HCT116 (cell line): ENCODE results near the gene NECAB3. TPM values are rescaled to one million over a fixed set of nuclear protein-coding genes. Genes with fewer than 3 reads are reported as not detected.

ENCODE experiments used
- ATAC-seq: fragments of 200-7000 bp; cut with Tn5 transposase; 2 replicates; pipeline ENCODE4 v1.9.1; 2020; ENCODE audit warnings: mild to moderate bottlenecking, moderate library complexity
- BruUV-seq: library from RNA; stranded (reverse); fragments of 400-500 nt; replicated peaks from 2 replicates; lab custom pipeline; 2021; lab: Mats Ljungman, UMichigan
- CTCF ChIA-PET: fragments of 300-600 bp; sonication (Branson Sonifier 250); formaldehyde crosslinking; loops from one replicate; lab custom pipeline; 2021; ENCODE audit warnings: antibody characterized with exemption; lab: Charles Lee
- POLR2A ChIA-PET: fragments of 300-600, 350-600 bp; sonication (Branson Sonifier 250); formaldehyde crosslinking; loops from one replicate; lab custom pipeline; 2021; ENCODE audit warnings: antibody characterized with exemption; lab: Charles Lee
- RAD21 ChIA-PET, 2 experiments: fragments of 300-600 bp; sonication (Branson Sonifier 250); formaldehyde crosslinking; loops; one replicate each; lab custom pipeline; 2023; ENCODE audit warnings: low total read pairs in 2 of 2; ENCODE audit not compliant: uncharacterized antibody in 2 of 2, unreplicated experiment in 2 of 2, low non-redundant PET in 1 of 2; lab: Charles Lee
- DNase-seq: peaks from one replicate; pipeline ENCODE4 v3.0.0-alpha.2; 2010; ENCODE audit warnings: low read depth, low spot score
- H2AFZ ChIP-seq: fragments of 200-600 bp; shearing (Covaris generic), sonication (generic); 2 replicates; pipeline ENCODE4 v1.6.1; 2017; ENCODE audit warnings: low read depth, mixed run types, mixed read lengths, antibody characterized with exemption, low read length; ENCODE audit not compliant: poor library complexity, severe bottlenecking
- H3K27ac ChIP-seq: 2 replicates; pipeline ENCODE4 v1.5.1; 2012; ENCODE audit warnings: low read depth, low read length
- H3K27me3 ChIP-seq: fragments of 200-600 bp; sonication (generic); 2 replicates; pipeline ENCODE4 v1.6.1; 2016; ENCODE audit warnings: mixed run types, low read length, mixed read lengths; ENCODE audit not compliant: insufficient read depth
- H3K36me3 ChIP-seq, 2 experiments: fragments of 200-500 bp in 1 of 2; fragments of 200-600 bp in 1 of 2; sonication (Bioruptor generic) in 1 of 2; sonication (generic) in 1 of 2; 2 replicates each; pipeline versions ENCODE4 v1.5.1 to v1.6.1; 2014 to 2016; ENCODE audit warnings: low read length in 2 of 2, inconsistent platforms in 1 of 2, mixed read lengths in 1 of 2, mixed run types in 1 of 2; ENCODE audit not compliant: insufficient read depth in 2 of 2, control insufficient read depth in 1 of 2
- H3K4me1 ChIP-seq, 2 experiments: fragments of 200-600 bp in 1 of 2; sonication (generic) in 1 of 2; 2 replicates each; pipeline versions ENCODE4 v1.5.1 to v1.6.1; 2012 to 2017; ENCODE audit warnings: low read length in 2 of 2, inconsistent platforms in 1 of 2, mild to moderate bottlenecking in 1 of 2, mixed read lengths in 1 of 2, mixed run types in 1 of 2, moderate library complexity in 1 of 2; ENCODE audit not compliant: insufficient read depth in 2 of 2, control insufficient read depth in 1 of 2
- H3K4me2 ChIP-seq: fragments of 200-600 bp; sonication (generic); 2 replicates; pipeline ENCODE4 v1.6.1; 2017; ENCODE audit warnings: mixed run types, low read length, mixed read lengths
- H3K4me3 ChIP-seq, 2 experiments: fragments of 200-600 bp in 1 of 2; sonication (generic) in 1 of 2; replicated peaks in 1 of 2; 2 replicates each; pipeline ENCODE4 v1.5.1; 2011 to 2016; ENCODE audit warnings: low read length in 2 of 2, control low read depth in 1 of 2, low read depth in 1 of 2, mild to moderate bottlenecking in 1 of 2, mixed read lengths in 1 of 2, mixed run types in 1 of 2
- H3K79me2 ChIP-seq: fragments of 200-600 bp; sonication (generic); 2 replicates; pipeline ENCODE4 v1.6.1; 2017; ENCODE audit warnings: mild to moderate bottlenecking, mixed run types, low read length, moderate library complexity, mixed read lengths; ENCODE audit not compliant: insufficient read depth
- H3K9ac ChIP-seq: fragments of 200-600 bp; sonication (generic); 2 replicates; pipeline ENCODE4 v1.6.1; 2016; ENCODE audit warnings: low read length, mixed read lengths
- H3K9me2 ChIP-seq: fragments of 200-600 bp; sonication (generic), shearing (Covaris generic); 2 replicates; pipeline ENCODE4 v1.6.1; 2017; ENCODE audit warnings: mixed run types, mild to moderate bottlenecking, moderate library complexity; ENCODE audit not compliant: insufficient read depth
- H3K9me3 ChIP-seq, 2 experiments: fragments of 200-500 bp in 1 of 2; fragments of 200-600 bp in 1 of 2; sonication (Bioruptor generic) in 1 of 2; sonication (generic) in 1 of 2; 2 replicates each; pipeline ENCODE4 v1.6.1; 2014 to 2017; ENCODE audit warnings: low read length in 2 of 2, mixed read lengths in 2 of 2, inconsistent platforms in 1 of 2, low read depth in 1 of 2, mild to moderate bottlenecking in 1 of 2, mixed run types in 1 of 2, moderate library complexity in 1 of 2; ENCODE audit not compliant: control insufficient read depth in 1 of 2, insufficient read depth in 1 of 2
- H4K20me1 ChIP-seq: fragments of 200-600 bp; sonication (generic), shearing (Covaris generic); 2 replicates; pipeline ENCODE4 v1.6.1; 2017; ENCODE audit warnings: mixed run types, mild to moderate bottlenecking, moderate library complexity; ENCODE audit not compliant: insufficient read depth
- CBX3 ChIP-seq: IDR thresholded peaks from 2 replicates; pipeline ENCODE4 v1.6.1; 2012; ENCODE audit warnings: low read depth
- CTCF ChIP-seq, 3 experiments: fragments of 200-600 bp in 1 of 3; sonication (generic) in 1 of 3; IDR thresholded peaks in 2 of 3; conservative IDR thresholded peaks in 1 of 3; 2 replicates each; pipeline ENCODE4 v1.5.1; 2012 to 2017; ENCODE audit warnings: low read depth in 2 of 3, low read length in 2 of 3, antibody characterized with exemption in 1 of 3, borderline replicate concordance in 1 of 3, control low read depth in 1 of 3, mild to moderate bottlenecking in 1 of 3, mixed read lengths in 1 of 3, mixed run types in 1 of 3, moderate library complexity in 1 of 3; ENCODE audit not compliant: insufficient read depth in 1 of 3
- EGR1 ChIP-seq: IDR thresholded peaks from 2 replicates; pipeline ENCODE4 v1.6.1; 2012; ENCODE audit warnings: low read depth
- EZH2 ChIP-seq: fragments of 200-600 bp; sonication (generic); IDR thresholded peaks from 2 replicates; pipeline ENCODE4 v1.6.1; 2017; ENCODE audit warnings: antibody characterized with exemption, mixed run types
- EZH2phosphoT487 ChIP-seq: fragments of 200-600 bp; IDR thresholded peaks from 2 replicates; pipeline ENCODE4 v1.6.1; 2018; ENCODE audit warnings: antibody characterized with exemption, borderline replicate concordance
- FOSL1 ChIP-seq: IDR thresholded peaks from 2 replicates; pipeline ENCODE4 v1.6.1; 2012; ENCODE audit warnings: low read depth
- MAX ChIP-seq: IDR thresholded peaks from 2 replicates; pipeline ENCODE4 v1.6.1; 2012
- POLR2A ChIP-seq: IDR thresholded peaks from 2 replicates; pipeline ENCODE4 v1.7.0; 2011; ENCODE audit warnings: borderline replicate concordance; ENCODE audit not compliant: insufficient read depth, insufficient read length; ENCODE audit errors: extremely low read depth
- POLR2AphosphoS5 ChIP-seq: IDR thresholded peaks from 2 replicates; pipeline ENCODE4 v1.6.1; 2011; ENCODE audit warnings: mild to moderate bottlenecking, low read depth, low read length, moderate library complexity
- RAD21 ChIP-seq: IDR thresholded peaks from 2 replicates; pipeline ENCODE4 v1.6.1; 2012; ENCODE audit warnings: low read depth, mild to moderate bottlenecking
- SIN3A ChIP-seq: IDR thresholded peaks from 2 replicates; pipeline ENCODE4 v1.6.1; 2012; ENCODE audit warnings: low read depth
- YY1 ChIP-seq: IDR thresholded peaks from 2 replicates; pipeline ENCODE4 v1.6.1; 2011; ENCODE audit warnings: low read length, low read depth, moderate library complexity, mild to moderate bottlenecking; ENCODE audit not compliant: insufficient replicate concordance; ENCODE audit errors: extremely low read depth
- ZBTB33 ChIP-seq: IDR thresholded peaks from 2 replicates; pipeline ENCODE4 v1.6.1; 2011; ENCODE audit warnings: mild to moderate bottlenecking, low read length, moderate library complexity; ENCODE audit not compliant: insufficient replicate concordance; ENCODE audit errors: extremely low read depth
- intact Hi-C: fragments of 100-400 bp; cut with micrococcal nuclease; formaldehyde crosslinking; loops from 2 replicates; pipeline ENCODE4 v1.10.0; 2022
- total RNA-seq: library from RNA; stranded (reverse); gene quantifications from one replicate; pipeline ENCODE4 v1.2.1, GENCODE V29; 2021; ENCODE audit not compliant: unreplicated experiment

The NECAB3 gene
- total RNA-seq, 1 experiment from 2014 or later: 48.1 TPM

DNA sequence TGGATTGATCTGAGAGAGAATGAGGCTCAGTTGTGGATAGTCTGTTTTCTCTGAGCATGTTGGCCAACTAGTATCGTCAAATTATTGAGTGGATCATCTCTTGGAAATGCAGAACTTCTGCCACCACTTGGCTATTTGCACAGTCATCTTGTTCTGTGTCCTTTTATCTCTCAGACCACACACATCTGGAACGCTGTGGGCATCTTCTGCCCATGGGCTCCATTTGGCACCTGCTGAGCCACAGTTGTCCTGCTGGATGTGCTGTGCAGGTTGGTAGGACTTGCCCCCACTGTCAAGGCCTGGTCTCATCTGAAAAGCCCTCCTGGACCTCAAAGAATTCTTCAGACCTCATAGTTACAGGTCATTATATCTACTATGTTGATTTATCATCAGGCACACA lies 28.8 kb downstream of the NECAB3 start:
- POLR2A ChIA-PET: no interaction called here

More for the DNA sequence above, 28.8 kb downstream of the NECAB3 start:
- no peaks in the 10 kb centered on the region for H4K20me1 ChIP-seq
- DNase-seq: no peak
- no peak overlapping the region for H3K27ac ChIP-seq
- H3K4me1 ChIP-seq: no peaks in the 10 kb centered on the region
- peaks cover 0 to 9% of the 10 kb centered on the region in 2 experiments; a peak in 2 of 4 replicates for H3K36me3 ChIP-seq
- RAD21 ChIA-PET: no interaction called here
- CTCF ChIA-PET: no interaction called here
- no peaks in the 10 kb centered on the region for H3K9me2 ChIP-seq
- ATAC-seq: no peak
- H2AFZ ChIP-seq: no peak overlapping the region
- no peak overlapping the region for H3K4me3 ChIP-seq
- intact Hi-C loops: no loop called here
- no TSS peak for BruUV-seq
- no peaks in the 10 kb centered on the region for H3K9me3 ChIP-seq
- H3K79me2 ChIP-seq: no peaks in the 10 kb centered on the region
- H3K9ac ChIP-seq: no peak overlapping the region
- TF ChIP-seq POLR2AphosphoS5 (no peak), CTCF (IDR thresholded peaks at IDR 0.05 in 2 of 3, conservative IDR thresholded peaks at IDR 0.05 in 1 of 3; ENCODE audit: borderline replicate concordance in 1 of 3, insufficient read depth in 1 of 3, low read depth in 2 of 3, low read length in 2 of 3) (no peak), FOSL1 (no peak), SIN3A (no peak), MAX (no peak), EZH2 (no peak), POLR2A (no peak), YY1 (no peak), EZH2phosphoT487 (no peak), EGR1 (no peak), CBX3 (no peak), ZBTB33 (no peak), RAD21 (no peak)
- H3K4me2 ChIP-seq: no peak overlapping the region
- no peaks in the 10 kb centered on the region for H3K27me3 ChIP-seq
